Neural cell (in vitro differentiated cells): ENCODE measurements around the gene CDC5L. TPM values are rescaled to one million over a fixed set of nuclear protein-coding genes. Genes with fewer than 3 reads are reported as not detected.

Source experiments
- H2AFZ ChIP-seq: fragments of 200-600, 300-800 bp; sonication (generic), shearing (Covaris generic); 2 replicates; pipeline ENCODE4 v1.6.0; 2014; ENCODE audit warnings: low read depth, mild to moderate bottlenecking, antibody characterized with exemption, low read length, moderate library complexity
- H3F3A ChIP-seq: fragments of 200-600 bp; shearing (Covaris generic); 2 replicates; pipeline ENCODE4 v1.6.1; 2016; ENCODE audit warnings: mild to moderate bottlenecking, moderate library complexity, mixed read lengths, antibody characterized with exemption, low read length; ENCODE audit not compliant: insufficient read depth, poor library complexity, severe bottlenecking
- H3K27ac ChIP-seq: fragments of 200-600, 300-800 bp; sonication (generic), shearing (Covaris generic); 2 replicates; pipeline ENCODE4 v1.5.1; 2014; ENCODE audit warnings: mild to moderate bottlenecking, low read length, moderate library complexity
- H3K27me3 ChIP-seq: fragments of 300-800, 200-600 bp; sonication (generic), shearing (Covaris generic); 2 replicates; pipeline ENCODE4 v1.6.0; 2014; ENCODE audit warnings: mild to moderate bottlenecking, low read depth, low read length, moderate library complexity; ENCODE audit not compliant: insufficient read depth
- H3K36me3 ChIP-seq: fragments of 300-800, 200-600 bp; sonication (generic), shearing (Covaris generic); 2 replicates; pipeline ENCODE4 v1.5.1; 2014; ENCODE audit warnings: mild to moderate bottlenecking, antibody characterized with exemption, low read length, moderate library complexity; ENCODE audit not compliant: insufficient read depth
- H3K4me2 ChIP-seq: fragments of 300-800, 200-600 bp; sonication (generic), shearing (Covaris generic); 2 replicates; pipeline ENCODE4 v1.6.0; 2014; ENCODE audit warnings: mild to moderate bottlenecking, low read length
- H3K4me3 ChIP-seq: fragments of 300-800, 200-600 bp; sonication (generic), shearing (Covaris generic); 2 replicates; pipeline ENCODE4 v1.5.1; 2014; ENCODE audit warnings: mild to moderate bottlenecking, low read length, moderate library complexity
- H3K79me2 ChIP-seq: fragments of 200-600 bp; shearing (Covaris generic); replicated peaks from 2 replicates; pipeline ENCODE4 v1.6.0; 2014; ENCODE audit warnings: mild to moderate bottlenecking, low read length, moderate library complexity; ENCODE audit not compliant: insufficient read depth
- H3K9ac ChIP-seq: fragments of 300-800, 200-600 bp; sonication (generic), shearing (Covaris generic); 2 replicates; pipeline ENCODE4 v1.6.1; 2016; ENCODE audit warnings: mild to moderate bottlenecking, low read length, mixed read lengths
- H3K9me2 ChIP-seq: fragments of 200-600 bp; shearing (Covaris generic); 2 replicates; pipeline ENCODE4 v1.6.1; 2016; ENCODE audit warnings: mild to moderate bottlenecking, low read length, mixed read lengths; ENCODE audit not compliant: insufficient read depth
- H3K9me3 ChIP-seq: fragments of 200-600, 300-800 bp; sonication (generic), shearing (Covaris generic); 2 replicates; pipeline ENCODE4 v1.6.1; 2016; ENCODE audit warnings: mild to moderate bottlenecking, mixed run types, low read length, moderate library complexity, mixed read lengths
- H4K20me1 ChIP-seq: fragments of 200-600 bp; shearing (Covaris generic); 2 replicates; pipeline ENCODE4 v1.6.1; 2016; ENCODE audit warnings: mild to moderate bottlenecking, mixed run types; ENCODE audit not compliant: insufficient read depth
- EP300 ChIP-seq: fragments of 450-650 bp; conservative IDR thresholded peaks from 2 replicates; pipeline ENCODE4 v1.6.1; 2014; ENCODE audit warnings: antibody characterized with exemption, mild to moderate bottlenecking, moderate library complexity; ENCODE audit not compliant: poor library complexity, severe bottlenecking
- EZH2 ChIP-seq: fragments of 200-600, 300-800 bp; shearing (Covaris generic), sonication (generic); IDR thresholded peaks from 2 replicates; pipeline ENCODE4 v1.6.1; 2014; ENCODE audit warnings: antibody characterized with exemption, low read length, borderline replicate concordance, mild to moderate bottlenecking; ENCODE audit not compliant: insufficient read depth, poor library complexity, severe bottlenecking
- MXI1 ChIP-seq: fragments of 450-650 bp; conservative IDR thresholded peaks from 2 replicates; pipeline ENCODE4 v1.6.1; 2014; ENCODE audit warnings: antibody characterized with exemption, mild to moderate bottlenecking; ENCODE audit not compliant: poor library complexity, severe bottlenecking
- POLR2AphosphoS5 ChIP-seq: IDR thresholded peaks from 2 replicates; pipeline ENCODE4 v1.6.1; 2012
- RAD21 ChIP-seq: fragments of 450-650 bp; conservative IDR thresholded peaks from 2 replicates; pipeline ENCODE4 v1.6.1; 2014; ENCODE audit warnings: antibody characterized with exemption, mild to moderate bottlenecking, moderate library complexity
- SMC3 ChIP-seq: fragments of 450-650 bp; conservative IDR thresholded peaks from 2 replicates; pipeline ENCODE4 v1.6.1; 2014; ENCODE audit warnings: antibody characterized with exemption, mild to moderate bottlenecking, moderate library complexity; ENCODE audit not compliant: poor library complexity
- TAF1 ChIP-seq: IDR thresholded peaks from 2 replicates; pipeline ENCODE4 v1.6.1; 2012; ENCODE audit warnings: low read depth
- polyA plus RNA-seq: library from polyadenylated mRNA; depleted of rRNA; stranded (reverse); fragments of >200 nt; gene quantifications from 2 replicates; pipeline ENCODE4 v1.2.3, GENCODE V29; 2014
- TF ChIP-seq, protein P1 (sequence below): fragments of 450-650 bp; IDR thresholded peaks from 2 replicates; pipeline ENCODE4 v1.5.1; 2014; ENCODE audit warnings: antibody characterized with exemption, mild to moderate bottlenecking, moderate library complexity; ENCODE audit not compliant: poor library complexity, severe bottlenecking
- TF ChIP-seq, protein P2 (sequence below): IDR thresholded peaks from 2 replicates; pipeline ENCODE4 v1.6.1; 2012; ENCODE audit warnings: borderline replicate concordance

Gene CDC5L
- polyA plus RNA-seq, 1 donor from 2014 or later = 28.9 TPM

DNA sequence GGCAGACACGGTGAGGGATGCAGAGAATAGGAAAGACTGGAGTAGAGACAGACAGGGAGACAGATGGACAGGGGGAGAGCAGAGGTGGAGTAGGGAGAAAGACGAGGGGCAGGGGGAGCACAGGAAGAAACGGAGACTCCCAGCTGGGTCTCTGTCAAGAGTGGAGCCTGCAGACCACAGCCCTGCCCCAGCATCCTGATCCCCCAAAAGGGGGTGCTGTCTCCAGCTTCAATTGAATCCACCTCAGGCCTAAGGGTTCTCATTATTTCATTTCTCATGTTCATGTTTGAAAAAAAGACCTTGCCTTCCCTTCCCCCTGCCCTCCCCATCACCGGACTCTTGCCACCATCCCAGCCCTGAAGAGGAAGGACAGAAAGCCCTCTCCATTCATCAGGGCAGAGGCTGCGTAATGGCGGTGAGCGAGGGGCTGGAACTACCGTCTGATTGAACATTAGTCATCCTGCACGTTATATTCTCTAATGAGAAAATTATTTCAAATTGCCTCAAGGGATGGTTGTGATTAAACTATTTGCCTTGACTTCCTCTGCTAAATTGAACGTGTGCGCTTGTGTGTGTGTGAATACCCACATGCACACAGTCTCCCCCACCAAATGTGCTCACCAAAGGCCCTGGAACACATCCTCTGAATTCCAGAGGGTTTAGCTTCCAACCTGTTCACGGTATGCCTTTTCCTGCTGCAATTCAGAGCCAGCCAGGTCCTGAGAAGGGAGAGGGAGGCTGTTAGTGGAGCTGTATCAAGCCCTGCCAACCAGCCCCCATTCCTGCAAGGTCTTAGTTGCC is 98.3 kb downstream of the CDC5L start:
- H4K20me1 ChIP-seq = no peaks in the 10 kb centered on the region
- no peaks in the 10 kb centered on the region for H3K9me2 ChIP-seq
- no peaks in the 10 kb centered on the region for H3K36me3 ChIP-seq
- no peak overlapping the region for H3K27ac ChIP-seq
- H3F3A ChIP-seq = no peaks in the 10 kb centered on the region
- no peak for TF ChIP-seq MXI1
- no peak for TF ChIP-seq SMC3
- TF ChIP-seq, protein P1, sequence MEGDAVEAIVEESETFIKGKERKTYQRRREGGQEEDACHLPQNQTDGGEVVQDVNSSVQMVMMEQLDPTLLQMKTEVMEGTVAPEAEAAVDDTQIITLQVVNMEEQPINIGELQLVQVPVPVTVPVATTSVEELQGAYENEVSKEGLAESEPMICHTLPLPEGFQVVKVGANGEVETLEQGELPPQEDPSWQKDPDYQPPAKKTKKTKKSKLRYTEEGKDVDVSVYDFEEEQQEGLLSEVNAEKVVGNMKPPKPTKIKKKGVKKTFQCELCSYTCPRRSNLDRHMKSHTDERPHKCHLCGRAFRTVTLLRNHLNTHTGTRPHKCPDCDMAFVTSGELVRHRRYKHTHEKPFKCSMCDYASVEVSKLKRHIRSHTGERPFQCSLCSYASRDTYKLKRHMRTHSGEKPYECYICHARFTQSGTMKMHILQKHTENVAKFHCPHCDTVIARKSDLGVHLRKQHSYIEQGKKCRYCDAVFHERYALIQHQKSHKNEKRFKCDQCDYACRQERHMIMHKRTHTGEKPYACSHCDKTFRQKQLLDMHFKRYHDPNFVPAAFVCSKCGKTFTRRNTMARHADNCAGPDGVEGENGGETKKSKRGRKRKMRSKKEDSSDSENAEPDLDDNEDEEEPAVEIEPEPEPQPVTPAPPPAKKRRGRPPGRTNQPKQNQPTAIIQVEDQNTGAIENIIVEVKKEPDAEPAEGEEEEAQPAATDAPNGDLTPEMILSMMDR = no peak
- TF ChIP-seq TAF1 = no peak
- no peak for TF ChIP-seq POLR2AphosphoS5
- no peak for TF ChIP-seq EP300
- TF ChIP-seq EZH2 = no peak
- TF ChIP-seq, protein P2, sequence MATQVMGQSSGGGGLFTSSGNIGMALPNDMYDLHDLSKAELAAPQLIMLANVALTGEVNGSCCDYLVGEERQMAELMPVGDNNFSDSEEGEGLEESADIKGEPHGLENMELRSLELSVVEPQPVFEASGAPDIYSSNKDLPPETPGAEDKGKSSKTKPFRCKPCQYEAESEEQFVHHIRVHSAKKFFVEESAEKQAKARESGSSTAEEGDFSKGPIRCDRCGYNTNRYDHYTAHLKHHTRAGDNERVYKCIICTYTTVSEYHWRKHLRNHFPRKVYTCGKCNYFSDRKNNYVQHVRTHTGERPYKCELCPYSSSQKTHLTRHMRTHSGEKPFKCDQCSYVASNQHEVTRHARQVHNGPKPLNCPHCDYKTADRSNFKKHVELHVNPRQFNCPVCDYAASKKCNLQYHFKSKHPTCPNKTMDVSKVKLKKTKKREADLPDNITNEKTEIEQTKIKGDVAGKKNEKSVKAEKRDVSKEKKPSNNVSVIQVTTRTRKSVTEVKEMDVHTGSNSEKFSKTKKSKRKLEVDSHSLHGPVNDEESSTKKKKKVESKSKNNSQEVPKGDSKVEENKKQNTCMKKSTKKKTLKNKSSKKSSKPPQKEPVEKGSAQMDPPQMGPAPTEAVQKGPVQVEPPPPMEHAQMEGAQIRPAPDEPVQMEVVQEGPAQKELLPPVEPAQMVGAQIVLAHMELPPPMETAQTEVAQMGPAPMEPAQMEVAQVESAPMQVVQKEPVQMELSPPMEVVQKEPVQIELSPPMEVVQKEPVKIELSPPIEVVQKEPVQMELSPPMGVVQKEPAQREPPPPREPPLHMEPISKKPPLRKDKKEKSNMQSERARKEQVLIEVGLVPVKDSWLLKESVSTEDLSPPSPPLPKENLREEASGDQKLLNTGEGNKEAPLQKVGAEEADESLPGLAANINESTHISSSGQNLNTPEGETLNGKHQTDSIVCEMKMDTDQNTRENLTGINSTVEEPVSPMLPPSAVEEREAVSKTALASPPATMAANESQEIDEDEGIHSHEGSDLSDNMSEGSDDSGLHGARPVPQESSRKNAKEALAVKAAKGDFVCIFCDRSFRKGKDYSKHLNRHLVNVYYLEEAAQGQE = no peak
- TF ChIP-seq RAD21 = no peak
- no peak overlapping the region for H2AFZ ChIP-seq
- H3K4me2 ChIP-seq = no peak overlapping the region
- no peak overlapping the region for H3K4me3 ChIP-seq
- H3K9ac ChIP-seq = no peak overlapping the region
- no peaks in the 10 kb centered on the region for H3K79me2 ChIP-seq
- H3K27me3 ChIP-seq = no peaks in the 10 kb centered on the region
- H3K9me3 ChIP-seq = no peaks in the 10 kb centered on the region

DNA sequence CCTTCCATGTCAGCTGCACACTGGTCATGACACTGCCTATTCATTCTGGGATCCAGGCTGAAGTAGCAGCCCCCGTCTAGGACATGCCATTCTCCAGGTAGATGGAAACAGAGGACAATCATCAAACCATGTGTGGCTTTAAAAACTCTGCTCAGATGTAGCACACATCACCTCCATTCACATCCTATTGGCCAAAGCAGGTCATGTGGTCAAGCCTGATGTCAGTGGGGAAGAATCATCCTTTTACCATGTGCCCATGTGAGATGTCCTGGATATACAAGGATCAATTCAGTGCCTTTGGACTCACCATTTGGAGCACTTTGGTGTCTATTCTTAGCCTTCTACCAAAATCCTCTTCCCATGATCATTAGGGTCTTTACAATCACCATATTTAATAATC is 99.5 kb downstream of the CDC5L start:
- Histone ChIP-seq H3K9ac (no peak overlapping the region), H3K9me2 (no peaks in the 10 kb centered on the region), H3K27ac (no peak overlapping the region), H3K4me2 (no peak overlapping the region), H3K36me3 (no peaks in the 10 kb centered on the region), H3F3A (no peaks in the 10 kb centered on the region), H3K27me3 (no peaks in the 10 kb centered on the region), H3K9me3 (no peaks in the 10 kb centered on the region), H2AFZ (no peak overlapping the region), H3K79me2 (no peaks in the 10 kb centered on the region), H4K20me1 (no peaks in the 10 kb centered on the region), H3K4me3 (no peak overlapping the region)
- no peak for TF ChIP-seq SMC3
- no peak for TF ChIP-seq TAF1
- TF ChIP-seq POLR2AphosphoS5 = no peak
- no peak for TF ChIP-seq EP300
- no peak for TF ChIP-seq RAD21
- TF ChIP-seq EZH2 = no peak
- TF ChIP-seq, protein P2 = no peak
- TF ChIP-seq, protein P1 = no peak
- TF ChIP-seq MXI1 = no peak
